ENCODE results near the gene MMP24OS.

DNA sequence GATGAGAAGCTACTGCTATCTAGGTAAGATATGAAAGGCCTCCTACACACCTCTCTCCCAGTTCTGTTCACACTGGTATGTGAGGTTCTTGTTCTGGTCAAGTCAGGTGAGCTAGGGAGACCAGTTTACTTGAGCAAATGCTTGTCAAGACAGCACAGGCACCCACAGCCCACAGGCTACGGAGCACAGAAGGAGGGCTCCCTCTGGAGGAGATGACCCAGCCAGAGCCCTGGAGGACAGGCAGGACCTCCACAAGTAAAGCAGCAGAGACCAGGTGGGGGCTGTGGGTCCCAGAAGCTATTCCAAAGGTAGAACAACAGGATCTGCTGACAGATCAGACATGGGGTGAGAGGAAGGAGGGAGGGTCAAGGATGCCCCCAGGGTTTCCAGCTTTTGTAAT is 13.2 kb downstream of the MMP24OS start:
- TF ChIP-seq ZNF274 (IDR thresholded peaks at IDR 0.05; ENCODE audit: low read depth, low read length): no peak
- no peak for TF ChIP-seq YY1 (IDR thresholded peaks at IDR 0.05; ENCODE audit: insufficient read depth, insufficient read length)
- TF ChIP-seq SUZ12 (IDR thresholded peaks at IDR 0.05; ENCODE audit: extremely low read depth, insufficient read depth, insufficient read length): no peak

Data from NT2/D1 (cell line).